PC-9 (cell line): Measurements from ENCODE around the gene NCR3LG1.

Source experiments
- CTCF ChIP-seq: fragments of 200-600 bp; sonication (generic); conservative IDR thresholded peaks from 2 replicates; pipeline ENCODE4 v1.6.1; 2017; ENCODE audit warnings: mixed run types, antibody characterized with exemption, mild to moderate bottlenecking, moderate library complexity
- EZH2 ChIP-seq: fragments of 200-600 bp; sonication (generic); IDR thresholded peaks from 2 replicates; pipeline ENCODE4 v1.8.0; 2017; ENCODE audit warnings: antibody characterized with exemption, low read depth

GRCh38 chr11:17421781-17422180 is 70.2 kb downstream of the NCR3LG1 start:
- no peak for TF ChIP-seq CTCF
- no peak for TF ChIP-seq EZH2
